HG02943 (cell line): ENCODE results near the gene MLXIP.
"Not testable (repeated sequence)": the region's sequence is repeated elsewhere in the genome, so short reads cannot be mapped to it uniquely, and the experiment has no call there.

Experiments used
- ATAC-seq: cut with Tn5 transposase; IDR thresholded peaks from one replicate; pipeline ENCODE4 v1.9.1; 2021; ENCODE audit warnings: mild to moderate bottlenecking, low read depth, moderate library complexity; ENCODE audit not compliant: unreplicated experiment

Gene MLXIP, protein sequence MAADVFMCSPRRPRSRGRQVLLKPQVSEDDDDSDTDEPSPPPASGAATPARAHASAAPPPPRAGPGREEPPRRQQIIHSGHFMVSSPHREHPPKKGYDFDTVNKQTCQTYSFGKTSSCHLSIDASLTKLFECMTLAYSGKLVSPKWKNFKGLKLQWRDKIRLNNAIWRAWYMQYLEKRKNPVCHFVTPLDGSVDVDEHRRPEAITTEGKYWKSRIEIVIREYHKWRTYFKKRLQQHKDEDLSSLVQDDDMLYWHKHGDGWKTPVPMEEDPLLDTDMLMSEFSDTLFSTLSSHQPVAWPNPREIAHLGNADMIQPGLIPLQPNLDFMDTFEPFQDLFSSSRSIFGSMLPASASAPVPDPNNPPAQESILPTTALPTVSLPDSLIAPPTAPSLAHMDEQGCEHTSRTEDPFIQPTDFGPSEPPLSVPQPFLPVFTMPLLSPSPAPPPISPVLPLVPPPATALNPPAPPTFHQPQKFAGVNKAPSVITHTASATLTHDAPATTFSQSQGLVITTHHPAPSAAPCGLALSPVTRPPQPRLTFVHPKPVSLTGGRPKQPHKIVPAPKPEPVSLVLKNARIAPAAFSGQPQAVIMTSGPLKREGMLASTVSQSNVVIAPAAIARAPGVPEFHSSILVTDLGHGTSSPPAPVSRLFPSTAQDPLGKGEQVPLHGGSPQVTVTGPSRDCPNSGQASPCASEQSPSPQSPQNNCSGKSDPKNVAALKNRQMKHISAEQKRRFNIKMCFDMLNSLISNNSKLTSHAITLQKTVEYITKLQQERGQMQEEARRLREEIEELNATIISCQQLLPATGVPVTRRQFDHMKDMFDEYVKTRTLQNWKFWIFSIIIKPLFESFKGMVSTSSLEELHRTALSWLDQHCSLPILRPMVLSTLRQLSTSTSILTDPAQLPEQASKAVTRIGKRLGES

DNA sequence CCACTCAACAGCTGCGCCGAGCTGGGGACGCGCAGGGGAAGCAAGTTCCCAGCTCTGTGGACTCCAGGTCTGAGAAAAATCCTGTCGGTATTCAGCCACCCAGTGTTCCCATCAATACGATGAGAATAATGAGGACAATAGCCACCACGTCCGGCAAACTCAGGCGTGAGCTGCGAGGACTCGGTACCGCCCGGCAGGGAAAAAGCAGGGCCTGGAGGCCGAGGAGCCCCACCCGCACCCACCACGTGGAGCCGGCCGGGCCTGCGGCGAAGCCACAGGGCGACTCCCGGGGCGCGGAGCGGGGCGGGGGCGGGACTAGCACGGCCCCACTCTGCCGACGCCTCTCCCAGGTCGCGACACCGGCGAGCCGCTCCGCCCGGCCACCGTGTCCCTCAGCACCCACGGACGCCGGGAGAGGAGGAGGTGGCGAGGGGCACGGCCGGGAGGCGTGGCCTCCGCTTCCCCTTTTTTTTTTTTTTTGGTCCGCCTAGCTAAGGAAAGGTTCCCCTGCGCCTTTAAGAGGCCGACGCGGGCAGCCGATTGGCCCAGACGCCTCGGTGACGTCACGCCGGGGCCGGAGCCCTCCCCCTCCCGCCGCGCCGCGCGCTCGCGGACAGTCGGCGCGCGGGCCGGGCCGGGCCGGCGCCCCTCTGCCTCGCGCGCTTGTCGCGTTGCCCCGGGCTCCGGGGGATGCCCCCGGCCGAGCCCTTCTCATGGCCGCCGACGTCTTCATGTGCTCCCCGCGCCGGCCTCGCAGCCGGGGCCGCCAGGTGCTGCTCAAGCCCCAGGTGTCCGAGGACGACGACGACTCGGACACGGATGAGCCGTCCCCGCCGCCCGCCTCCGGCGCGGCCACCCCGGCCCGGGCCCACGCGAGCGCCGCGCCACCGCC lies at the start of gene MLXIP:
MLXIP (plus strand) TSS at position 616 of the 892 bp plus-strand sequence; CDS start at position 714, 98 bp downstream.
- ATAC-seq, result peak; percentile 70

DNA sequence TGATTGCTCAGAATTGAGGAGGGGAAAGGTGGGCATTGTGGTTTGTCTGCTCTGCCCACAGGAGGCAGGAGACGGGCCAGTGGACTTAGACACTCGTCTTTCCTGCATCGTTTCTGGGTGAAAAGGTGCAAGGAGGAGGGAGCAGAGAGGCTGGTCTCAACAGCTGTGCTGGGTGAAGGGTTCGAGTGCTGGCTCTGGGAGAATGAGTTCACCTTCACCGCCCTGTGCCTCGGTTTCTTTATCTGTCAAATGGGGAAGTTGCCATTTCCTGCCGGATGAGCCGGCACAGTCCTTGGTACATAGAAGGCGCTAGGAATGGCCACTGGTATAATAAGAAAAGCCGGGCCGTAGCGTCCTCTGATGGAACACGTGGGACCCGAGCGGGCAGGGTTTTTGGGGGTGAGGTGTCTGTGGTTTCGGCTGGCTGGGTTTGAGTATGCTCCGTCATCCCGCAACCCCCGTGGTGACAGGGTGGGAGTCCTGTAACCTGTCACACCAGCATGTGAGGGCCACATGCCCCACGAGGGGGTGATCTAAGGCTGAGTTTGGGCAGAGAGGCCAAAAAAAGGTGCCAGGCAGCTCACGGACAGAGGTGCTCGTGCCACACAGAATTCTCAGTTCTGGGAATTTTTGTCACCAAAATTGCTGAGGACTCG lies 49.5 kb upstream of the MLXIP start:
- ATAC-seq, result no peak

DNA sequence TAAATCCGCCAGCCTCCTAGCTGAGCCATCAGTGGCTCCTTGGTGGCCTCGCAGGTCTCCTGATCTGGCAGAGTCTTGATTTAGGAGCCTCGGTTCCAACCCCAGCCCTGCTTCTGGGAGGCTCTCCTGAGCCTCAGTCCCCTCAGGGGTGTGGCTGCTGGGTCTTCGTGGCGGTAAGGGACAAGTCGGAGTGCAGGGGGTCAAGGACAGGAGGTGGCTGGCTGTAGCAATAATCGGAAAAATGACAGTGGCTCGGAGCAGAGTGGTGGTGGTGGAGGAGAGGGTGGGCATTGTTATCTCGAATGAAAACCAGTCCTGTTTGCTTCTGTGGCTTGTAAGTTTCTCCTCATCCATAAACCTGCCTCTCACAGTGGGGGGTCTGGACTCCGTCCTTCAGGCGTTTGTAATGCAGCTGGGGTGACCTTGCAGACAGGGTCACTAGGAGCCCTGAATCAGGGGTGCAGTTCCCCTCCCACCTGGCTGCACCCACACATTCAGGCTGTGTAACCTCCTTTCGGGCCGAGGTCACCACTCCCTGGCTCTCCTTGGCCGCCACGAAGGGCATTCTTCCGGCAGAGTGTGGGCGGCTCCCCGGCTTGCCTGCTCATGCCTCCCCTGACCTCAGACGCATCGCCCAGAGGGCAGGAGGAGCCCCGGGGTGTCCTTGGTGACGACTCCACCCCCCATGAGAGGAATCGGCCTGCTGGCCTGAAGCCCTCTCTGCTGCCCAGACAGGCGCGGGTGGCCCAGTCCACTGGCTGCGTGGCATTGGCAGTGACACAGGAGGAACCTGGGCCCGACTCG lies 48.7 kb upstream of the MLXIP start:
- no peak for ATAC-seq

DNA sequence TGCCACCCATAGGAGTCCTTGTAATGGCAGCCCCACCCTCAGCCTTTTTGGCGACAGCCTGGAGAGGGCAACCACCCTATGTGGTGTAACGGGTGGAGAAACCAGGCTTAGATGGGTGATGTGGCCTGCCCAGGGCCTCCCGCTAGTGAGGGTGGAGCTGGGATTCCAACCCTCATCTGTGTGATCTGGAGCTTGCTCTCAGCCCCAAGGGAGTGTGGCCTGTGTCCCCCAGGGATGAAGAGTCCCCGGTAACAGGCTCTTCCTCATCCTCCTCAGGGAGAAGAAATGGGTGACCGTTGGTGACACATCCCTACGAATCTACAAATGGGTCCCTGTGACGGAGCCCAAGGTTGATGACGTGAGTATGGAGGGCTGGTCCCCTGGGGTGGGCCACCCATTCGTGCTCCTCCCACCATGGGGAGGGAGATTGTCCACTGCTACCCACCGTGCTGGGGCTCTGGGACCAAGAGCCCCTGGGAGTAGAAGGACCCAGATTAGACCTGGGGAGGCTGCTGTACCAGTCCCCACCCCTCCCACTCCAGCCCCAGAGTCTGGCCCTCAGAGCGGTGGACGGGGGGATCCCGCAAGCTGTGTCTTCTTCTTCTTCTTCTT lies 48.0 kb upstream of the MLXIP start:
- ATAC-seq, result no peak

DNA sequence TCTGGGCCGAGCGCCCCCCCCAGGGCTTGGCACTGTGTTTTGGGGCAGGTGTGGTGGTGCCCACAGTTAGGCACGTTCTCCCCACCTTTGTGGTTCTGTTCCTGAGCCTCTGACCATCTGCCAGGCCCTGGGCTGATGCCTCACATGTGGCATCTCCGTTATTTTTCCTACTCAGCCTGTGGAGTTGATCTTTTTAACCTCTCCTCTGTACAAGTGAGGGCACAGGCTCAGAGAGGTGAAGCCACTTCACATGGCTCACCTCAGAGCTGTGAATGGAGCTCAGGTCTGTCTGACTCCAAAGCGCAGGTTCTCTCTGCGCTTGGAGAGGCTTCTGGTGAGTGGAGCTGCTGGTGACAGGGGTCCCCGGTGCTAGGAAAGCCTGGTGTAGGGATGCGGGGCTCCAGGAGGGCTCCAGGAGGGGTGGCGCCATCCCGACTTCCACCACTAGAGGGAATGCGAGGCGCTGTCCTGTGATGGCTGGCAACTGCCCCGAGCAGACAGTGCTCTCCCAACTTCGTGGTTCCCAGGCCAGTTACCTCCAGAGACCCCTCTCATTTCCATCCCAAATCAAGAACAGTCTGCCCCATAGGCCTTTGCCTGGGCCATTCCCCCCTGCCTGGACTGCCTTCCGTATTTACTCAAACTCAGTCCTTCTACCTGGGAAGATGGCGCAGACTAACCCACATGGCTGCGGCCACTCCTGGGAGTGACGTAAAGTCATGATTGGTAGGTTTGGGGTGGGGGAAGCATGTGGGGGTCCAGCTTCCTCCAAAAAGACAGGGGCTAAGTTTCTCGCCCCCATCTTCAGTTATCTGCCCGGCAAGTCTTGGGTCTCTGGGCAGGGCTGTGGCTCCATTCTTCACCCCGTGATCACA lies 47.0 kb upstream of the MLXIP start:
- no peak for ATAC-seq

DNA sequence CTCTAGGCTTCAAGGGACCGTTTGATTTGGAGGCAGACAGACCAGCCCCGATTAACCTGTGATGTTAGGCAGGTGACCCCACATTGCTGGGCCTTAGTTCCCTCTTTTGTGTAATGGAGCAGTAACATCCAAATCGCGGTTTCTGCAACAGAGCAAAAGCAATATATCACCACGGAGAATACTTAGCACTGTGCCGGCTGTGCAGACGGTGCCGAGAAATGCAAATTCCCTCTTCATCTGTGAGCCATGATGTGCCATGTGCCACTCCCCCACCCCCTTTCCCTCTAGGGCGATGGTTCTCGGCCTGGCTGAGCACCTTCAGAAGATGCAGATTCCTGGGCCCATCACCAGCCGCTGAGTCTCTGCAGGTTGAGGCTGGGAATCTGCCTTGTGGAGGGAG lies 46.0 kb upstream of the MLXIP start:
- ATAC-seq, result no peak

DNA sequence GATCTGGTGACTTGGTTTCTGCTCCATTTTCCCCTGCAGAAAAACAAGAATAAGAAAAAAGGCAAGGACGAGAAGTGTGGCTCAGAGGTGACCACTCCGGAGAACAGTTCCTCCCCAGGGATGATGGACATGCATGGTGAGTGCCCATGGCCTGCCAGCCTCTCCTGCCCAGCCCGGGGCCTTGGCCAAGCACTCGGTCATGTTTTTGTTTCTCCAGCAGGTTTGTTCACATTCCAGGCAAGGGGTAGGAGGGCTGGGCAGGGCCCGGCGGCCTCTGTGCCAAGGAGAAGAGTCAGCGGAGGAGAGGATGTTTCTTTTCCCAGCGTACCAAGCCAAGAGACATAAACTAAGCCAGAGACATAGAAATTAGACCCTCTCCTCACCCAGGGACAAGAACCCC lies 43.3 kb upstream of the MLXIP start:
- no peak for ATAC-seq

DNA sequence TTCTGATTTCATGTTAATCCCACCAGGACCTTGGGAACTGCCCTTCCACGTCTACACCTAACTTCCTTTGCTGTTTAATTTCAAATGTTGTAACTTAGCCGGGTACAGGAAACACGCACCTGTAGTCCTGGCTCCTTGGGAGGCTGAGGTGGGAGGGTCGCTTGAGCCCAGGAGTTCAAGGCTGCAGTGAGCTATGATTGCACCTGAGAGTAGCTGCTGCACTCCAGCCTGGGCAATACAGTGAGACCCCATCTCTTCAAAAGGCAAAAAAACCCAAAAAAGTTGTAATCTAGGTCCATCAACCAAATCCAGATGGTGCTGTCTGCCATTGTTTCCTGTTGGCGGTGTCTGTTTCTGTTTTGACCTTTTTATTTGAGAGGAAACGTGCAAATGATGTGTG lies 42.4 kb upstream of the MLXIP start:
- ATAC-seq, result no peak

DNA sequence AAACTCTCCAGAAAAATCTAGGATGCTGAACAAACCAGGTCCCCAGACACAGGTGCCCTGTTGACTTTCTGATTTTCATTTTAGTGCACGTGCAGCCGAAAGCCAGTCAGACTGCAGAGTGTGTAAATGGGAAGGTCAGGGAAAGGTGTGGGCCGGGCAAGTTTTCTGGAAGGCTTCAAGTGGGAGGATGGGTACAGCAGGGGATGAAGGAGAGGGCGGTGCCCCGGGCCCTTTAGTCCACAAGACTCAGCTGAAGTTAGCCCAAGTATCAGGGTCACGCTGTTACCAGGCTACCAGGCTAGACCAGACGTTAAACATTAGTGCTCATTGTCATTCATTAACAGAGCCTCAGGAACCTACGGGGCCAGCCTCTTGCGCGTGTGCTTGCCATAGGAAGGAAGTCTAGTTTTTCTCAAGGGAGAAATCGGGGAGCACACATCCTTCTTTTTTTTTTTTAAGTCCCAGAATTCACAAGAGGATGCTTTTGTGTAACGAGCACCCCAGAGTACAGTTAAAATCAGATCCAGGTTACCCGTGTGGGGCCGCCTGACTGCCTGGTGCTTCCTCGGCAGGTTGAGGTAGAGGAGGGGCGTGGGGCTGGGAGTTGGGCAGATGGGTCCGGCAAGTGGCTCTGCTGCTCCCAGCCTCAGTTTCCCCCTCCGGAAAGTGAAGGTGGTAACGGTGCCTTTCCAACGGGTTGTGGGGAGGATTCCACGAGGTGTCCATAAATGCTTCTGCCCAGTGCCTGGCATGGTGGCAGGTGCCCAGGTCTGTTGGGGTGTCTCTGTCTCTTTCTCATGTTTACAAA lies 37.8 kb upstream of the MLXIP start:
- no peak for ATAC-seq

DNA sequence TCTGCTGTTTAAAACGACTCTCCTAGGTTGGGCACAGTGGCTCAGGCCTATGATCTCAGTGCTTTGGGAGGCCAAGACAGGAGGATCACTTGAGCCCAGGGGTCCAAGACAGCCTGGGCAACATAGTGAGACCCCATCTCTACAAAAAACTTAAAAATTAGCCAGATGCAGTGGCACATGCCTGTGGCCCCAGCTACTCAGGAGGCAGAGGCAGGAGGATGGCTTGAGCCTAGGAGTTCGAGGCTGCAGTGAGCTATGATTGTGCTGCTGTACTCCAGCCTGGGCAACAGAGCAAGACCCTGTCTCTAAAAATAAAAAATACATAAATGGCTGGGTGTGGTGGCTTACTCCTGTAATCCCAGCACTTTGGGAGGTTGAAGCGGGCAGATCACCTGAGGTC lies 37.1 kb upstream of the MLXIP start:
- not testable (repeated sequence) for ATAC-seq

DNA sequence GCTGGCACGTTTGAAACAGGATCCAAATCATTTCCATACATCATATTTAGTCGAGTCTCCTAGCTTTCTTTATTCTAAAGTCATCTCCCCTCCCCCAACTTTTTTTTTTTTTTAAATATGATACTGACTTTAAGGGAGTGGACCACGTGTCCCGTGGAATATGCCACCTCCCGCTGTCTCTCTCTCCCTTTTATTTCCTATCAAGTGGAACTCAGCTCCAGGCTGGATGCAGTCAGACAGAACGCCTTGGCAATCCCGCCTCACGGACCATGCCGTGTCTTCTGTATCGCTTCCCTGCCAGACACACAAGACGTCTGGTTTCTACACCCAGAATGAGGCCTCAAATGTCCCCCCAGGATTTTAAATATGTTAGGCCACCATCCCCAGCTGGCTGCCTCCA lies 35.6 kb upstream of the MLXIP start:
- ATAC-seq, result no peak

DNA sequence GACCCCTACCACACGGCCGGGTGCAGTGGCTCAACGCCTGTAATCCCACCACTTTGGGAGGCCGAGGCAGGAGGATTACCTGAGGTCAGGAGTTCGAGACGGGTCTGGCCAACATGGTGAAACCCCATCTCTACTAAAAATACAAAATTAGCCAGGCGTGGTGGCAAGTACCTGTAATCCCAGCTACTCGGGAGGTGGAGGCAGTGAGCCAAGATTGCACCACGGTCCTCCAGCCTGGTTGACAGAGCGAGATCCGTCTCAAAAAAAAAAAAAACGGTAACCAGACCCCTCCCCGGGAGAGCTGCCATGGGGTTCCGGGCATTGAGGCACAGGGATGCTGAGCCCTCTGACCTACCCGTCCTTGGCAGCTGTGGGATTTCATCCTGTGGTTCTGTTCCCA lies 35.1 kb upstream of the MLXIP start:
- ATAC-seq, result no peak

DNA sequence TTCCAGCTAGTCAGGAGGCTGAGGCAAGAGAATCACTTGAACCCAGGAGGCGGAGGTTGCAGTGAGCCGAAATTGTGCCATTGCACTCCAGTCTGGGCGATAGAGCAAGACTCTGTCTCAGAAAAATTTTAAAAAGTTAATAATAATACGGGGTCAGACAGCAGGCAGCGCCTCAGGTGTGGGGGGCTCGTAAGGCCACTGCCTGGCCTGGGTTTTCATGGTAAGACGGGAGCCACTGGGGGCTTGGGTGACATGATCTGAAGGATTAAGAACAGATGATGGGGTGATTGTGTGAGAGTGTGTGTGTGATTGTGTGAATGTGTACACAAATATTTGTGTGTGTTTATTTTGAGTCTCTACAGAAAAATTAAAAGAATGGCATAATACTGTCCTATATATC lies 33.3 kb upstream of the MLXIP start:
- ATAC-seq, result no peak

DNA sequence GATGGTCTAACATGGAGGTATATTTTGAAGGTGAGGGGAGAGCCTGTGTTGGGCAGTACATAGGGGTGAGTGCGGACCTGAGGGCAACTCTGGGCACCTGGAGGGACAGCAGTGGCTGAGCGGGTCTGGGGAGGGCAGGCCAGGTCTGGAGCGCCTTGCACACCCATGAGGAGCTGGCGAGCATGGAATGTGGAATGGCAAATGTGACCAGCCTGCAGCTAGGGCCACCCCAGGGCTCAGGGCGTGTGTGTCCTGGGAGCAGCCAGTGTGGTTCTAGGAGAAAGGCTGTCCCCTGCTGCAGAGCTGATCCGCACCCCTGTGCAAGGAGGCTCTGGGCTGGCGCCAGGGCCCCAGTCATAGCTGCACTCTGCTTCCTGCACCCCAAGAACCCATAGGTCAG lies 32.4 kb upstream of the MLXIP start:
- no peak for ATAC-seq

DNA sequence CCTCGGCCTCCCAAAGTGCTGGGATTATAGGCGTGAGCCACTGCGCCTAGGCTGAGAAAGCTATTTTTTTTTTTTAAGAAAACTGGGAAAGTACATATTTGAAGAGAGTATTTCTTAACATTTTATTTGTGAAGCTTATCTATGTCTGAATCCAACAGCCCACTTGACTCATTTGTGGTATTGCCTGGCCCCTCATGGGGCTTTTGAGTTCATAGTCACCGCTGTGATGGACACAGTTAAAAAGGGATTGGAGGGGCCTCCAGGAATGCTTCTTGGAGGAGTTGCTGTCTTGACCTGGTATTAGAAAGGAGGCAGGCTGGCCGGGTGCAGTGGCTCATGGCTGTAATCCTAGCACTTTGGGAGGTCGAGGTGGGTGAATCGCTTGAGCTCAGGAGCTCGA lies 30.4 kb upstream of the MLXIP start:
- no peak for ATAC-seq

DNA sequence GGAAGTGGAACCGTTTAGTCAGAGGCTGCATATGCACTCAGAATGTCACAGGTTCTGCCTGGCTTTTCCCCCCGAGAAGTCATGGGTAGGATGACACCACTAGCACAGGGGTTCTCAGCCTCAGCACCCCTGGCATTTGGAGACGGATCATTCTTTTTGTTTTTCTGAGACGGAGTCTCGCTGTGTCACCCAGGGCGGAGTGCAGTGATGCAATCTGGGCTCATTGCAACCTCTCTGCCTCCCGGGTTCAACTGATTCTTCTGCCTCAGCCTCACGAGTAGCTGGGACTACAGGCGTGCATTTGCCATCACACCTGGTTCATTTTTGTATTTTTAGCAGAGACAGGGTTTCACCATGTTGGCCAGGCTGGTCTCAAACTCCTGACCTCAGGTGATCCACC lies 28.7 kb upstream of the MLXIP start:
- no peak for ATAC-seq

DNA sequence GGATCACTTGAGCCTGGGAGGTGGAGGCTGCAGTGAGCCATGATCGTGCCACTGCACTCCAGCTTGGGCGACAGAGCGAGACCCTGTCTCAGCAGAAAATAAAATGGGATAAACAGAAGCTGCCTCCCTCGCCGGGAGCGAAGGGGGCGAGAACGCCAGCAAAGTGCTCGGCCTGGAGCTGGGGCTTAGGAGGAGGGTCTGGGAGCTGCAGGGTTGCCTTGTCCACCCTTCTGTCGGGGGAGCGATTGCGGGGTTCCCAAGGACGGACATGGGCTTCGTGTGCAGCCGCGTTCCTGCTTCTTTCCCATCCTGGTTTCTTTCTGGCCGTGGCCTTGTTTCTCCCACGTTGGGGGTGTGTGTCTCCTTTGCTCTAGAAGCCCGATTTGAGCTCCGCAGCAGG lies 27.9 kb upstream of the MLXIP start:
- ATAC-seq, result no peak
